ENCODE results near the gene TAS1R3. TPM values are rescaled to one million over a fixed set of nuclear protein-coding genes. Genes with fewer than 3 reads are reported as not detected.

Gene TAS1R3
- total RNA-seq, 1 experiment from 2014 or later: 0.16 TPM

DNA sequence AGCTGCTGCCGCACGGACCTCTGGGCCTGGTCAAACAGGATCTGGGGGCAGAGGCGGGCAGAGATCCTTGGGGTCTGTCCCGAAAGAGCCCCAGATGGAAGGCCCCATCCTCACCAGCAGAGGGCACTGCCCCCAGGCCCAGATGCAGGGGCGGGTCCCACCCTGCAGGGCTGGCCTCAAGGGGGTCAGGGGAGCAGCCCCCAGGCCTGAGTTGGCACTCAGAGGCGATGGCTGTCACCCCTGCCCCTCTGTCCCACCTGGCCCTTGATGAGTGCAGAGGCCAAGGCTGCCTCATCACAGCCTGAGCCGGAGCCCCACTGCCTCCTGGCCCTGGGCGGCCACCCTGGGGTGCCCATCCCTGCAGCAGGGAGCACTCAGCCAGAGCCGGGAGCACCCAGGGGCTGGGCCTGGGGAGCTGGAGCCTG lies 29.1 kb upstream of the TAS1R3 start:
- Histone ChIP-seq H3K4me1 (replicated peaks) (peaks cover 28% of the 10 kb centered on the region), H3K27ac (no peak overlapping the region), H3K36me3 (peaks cover 40% of the 10 kb centered on the region), H3K27me3 (replicated peaks) (no peaks in the 10 kb centered on the region), H3K9me3 (replicated peaks) (0 out of 2 replicates have a peak, but pooled peaks cover under 1% of the 10 kb centered on the region), H3K4me3 (no peak overlapping the region)
- no peak for DNase-seq (ENCODE audit: low read depth in 1 of 2, low spot score in 2 of 2)

DNA sequence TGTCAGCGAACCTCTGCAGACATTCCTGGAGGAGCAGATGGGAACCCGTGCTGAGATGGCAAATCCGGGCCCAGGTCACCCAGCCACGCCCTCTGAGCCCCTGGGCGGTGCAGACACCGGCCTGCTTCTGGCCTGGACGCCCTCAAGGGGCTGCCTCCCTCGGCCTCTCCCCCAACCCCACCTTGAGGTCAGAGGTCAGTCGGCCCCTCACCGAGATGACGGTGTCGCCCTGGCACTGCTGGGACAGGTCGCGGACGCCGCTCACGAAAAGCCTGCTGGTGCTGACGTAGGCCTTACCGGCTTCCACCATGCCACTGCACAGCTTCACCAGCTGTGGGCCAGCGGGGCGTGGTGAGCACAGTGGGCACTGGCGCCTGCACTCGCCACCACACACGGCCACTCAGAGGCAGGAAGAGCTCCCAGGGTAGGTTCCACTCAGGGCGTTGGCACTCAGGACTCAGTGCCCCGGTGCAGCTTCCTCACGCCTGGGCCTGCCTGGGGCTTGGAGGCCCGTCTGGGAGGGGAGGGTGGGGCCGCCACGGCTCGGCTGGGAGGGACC lies 28.1 kb upstream of the TAS1R3 start:
- no peak for DNase-seq (ENCODE audit: low read depth in 1 of 2, low spot score in 2 of 2)
- Histone ChIP-seq H3K36me3 (peaks cover 45% of the 10 kb centered on the region), H3K27me3 (replicated peaks) (no peaks in the 10 kb centered on the region), H3K27ac (no peak overlapping the region), H3K4me1 (replicated peaks) (peaks cover 36% of the 10 kb centered on the region), H3K9me3 (replicated peaks) (0 out of 2 replicates have a peak, but pooled peaks cover 5% of the 10 kb centered on the region), H3K4me3 (no peak overlapping the region)

DNA sequence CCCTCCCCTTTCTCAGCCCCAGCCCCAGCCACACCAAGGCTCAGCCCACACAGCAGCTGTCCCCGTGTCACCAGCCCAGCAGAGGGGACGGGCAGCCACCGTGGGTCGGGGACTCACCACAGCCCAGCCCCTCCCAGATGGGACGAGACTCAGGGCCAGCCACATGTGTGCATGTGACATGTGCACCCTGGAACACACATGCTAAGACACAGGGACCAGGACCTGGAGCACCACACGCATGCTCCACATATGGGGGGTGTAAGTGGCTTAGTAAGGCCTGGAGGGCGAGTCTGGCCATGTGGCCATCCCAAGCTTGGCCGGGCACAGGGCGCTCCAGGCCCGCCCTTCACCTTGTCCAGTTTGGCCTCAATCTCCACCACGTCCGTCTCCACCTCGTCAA lies 27.3 kb upstream of the TAS1R3 start:
- no peak for DNase-seq (ENCODE audit: low read depth in 1 of 2, low spot score in 2 of 2)
- H3K36me3 ChIP-seq: peaks cover 47% of the 10 kb centered on the region
- no peak overlapping the region for H3K27ac ChIP-seq
- H3K27me3 ChIP-seq (replicated peaks): no peaks in the 10 kb centered on the region
- no peak overlapping the region for H3K4me3 ChIP-seq
- peaks cover 40% of the 10 kb centered on the region for H3K4me1 ChIP-seq (replicated peaks)
- H3K9me3 ChIP-seq (replicated peaks): 0 out of 2 replicates have a peak, but pooled peaks cover 5% of the 10 kb centered on the region

DNA sequence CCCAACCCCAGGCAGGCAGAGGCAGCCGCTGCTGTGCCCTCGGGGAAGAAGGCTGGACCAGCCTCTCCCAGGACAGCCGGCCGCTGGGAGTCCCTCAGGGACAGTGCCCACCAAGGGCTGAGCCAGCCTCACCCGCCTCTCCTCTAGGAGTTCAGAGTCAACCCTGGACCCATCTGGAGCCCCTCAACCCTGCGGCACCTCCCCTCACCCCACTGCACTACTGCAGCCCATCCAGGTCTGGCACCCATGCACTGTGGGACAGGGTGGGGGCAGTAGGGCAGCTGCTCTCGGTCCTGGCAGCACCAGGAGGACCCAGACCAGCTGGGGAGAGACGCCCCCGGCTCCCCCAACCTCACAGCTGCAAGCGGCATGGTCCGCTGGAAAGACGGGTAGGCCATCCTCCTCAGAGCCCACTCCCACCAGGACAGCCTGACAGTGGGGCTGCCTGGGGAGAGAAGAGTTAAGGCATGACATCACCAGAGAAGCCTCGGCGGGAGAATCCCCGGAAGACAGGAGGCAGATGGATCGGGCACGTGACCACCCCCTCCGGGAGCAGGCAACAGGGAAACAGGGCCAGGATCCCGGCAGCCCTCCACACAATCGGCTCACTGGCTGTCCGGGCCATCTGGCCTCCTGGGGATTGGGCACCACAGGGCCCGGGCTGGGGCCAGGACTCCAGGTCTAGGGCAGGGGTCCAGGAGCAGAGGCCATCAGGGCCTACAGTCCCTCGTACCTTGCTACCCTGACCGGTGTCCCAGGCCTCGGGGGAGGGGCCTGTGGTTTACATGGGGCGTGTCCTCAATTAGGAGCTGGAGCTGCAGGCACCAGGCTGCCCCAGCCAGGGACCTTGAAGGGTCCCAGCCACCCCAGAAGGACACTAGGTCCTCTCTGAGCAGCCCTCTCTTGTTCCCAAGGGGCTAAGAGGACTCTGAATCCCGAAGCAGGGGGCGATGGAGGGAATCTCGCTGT lies 26.5 kb upstream of the TAS1R3 start:
- 0 out of 2 replicates have a peak, but pooled peaks cover 5% of the 10 kb centered on the region for H3K9me3 ChIP-seq (replicated peaks)
- peak; percentile 76 to 81 for DNase-seq (ENCODE audit: low read depth in 1 of 2, low spot score in 2 of 2)
- peaks cover 47% of the 10 kb centered on the region for H3K36me3 ChIP-seq
- peak overlapping the region; percentile 67 for H3K27ac ChIP-seq
- no peaks in the 10 kb centered on the region for H3K27me3 ChIP-seq (replicated peaks)
- H3K4me1 ChIP-seq (replicated peaks): peaks cover 48% of the 10 kb centered on the region
- H3K4me3 ChIP-seq: peak overlapping the region; percentile 15

DNA sequence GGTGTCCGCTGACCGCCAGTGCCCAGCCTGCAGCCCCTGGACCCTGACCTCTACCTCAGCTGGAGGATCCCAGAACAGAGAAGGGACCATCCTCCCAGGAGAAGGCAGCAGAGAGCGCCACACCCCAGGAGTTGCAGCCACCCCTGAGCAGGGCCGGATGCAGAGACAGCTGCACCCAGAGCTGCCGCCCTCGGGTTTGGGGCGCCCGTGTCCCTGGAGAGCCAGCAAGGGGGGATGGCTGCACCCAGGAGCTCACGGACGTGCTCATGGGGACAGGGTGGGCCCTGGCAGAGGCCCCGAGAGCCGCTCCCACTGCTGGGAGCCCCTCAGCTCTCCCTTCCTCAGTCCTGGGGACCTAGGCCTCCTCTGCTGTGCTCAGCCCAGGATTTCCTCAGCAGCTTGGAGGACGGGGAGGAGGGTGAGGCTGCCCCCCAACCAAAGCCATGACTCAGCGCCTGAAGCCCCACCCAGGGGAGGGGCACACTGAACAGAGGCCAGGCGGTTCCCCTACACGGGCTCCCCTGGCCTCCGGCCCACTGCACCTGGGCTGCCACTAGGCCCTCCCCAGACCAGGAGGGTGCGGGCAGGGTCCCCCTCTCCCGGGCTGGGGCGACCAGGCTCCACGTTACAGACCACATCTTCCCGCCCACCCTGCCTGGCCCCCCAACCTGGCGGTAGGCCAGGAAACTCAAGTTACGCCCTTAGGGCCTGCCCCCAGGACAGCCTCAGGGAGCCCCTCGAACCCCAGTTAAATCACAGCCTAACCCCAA lies 25.6 kb upstream of the TAS1R3 start:
- H3K9me3 ChIP-seq (replicated peaks): 0 out of 2 replicates have a peak, but pooled peaks cover 5% of the 10 kb centered on the region
- peak; percentile 73 to 80 for DNase-seq (ENCODE audit: low read depth in 1 of 2, low spot score in 2 of 2)
- H3K4me1 ChIP-seq (replicated peaks): peaks cover 54% of the 10 kb centered on the region
- H3K27ac ChIP-seq: peak overlapping the region; percentile 67
- peaks cover 48% of the 10 kb centered on the region for H3K36me3 ChIP-seq
- H3K27me3 ChIP-seq (replicated peaks): no peaks in the 10 kb centered on the region
- H3K4me3 ChIP-seq: peak overlapping the region; percentile 15

DNA sequence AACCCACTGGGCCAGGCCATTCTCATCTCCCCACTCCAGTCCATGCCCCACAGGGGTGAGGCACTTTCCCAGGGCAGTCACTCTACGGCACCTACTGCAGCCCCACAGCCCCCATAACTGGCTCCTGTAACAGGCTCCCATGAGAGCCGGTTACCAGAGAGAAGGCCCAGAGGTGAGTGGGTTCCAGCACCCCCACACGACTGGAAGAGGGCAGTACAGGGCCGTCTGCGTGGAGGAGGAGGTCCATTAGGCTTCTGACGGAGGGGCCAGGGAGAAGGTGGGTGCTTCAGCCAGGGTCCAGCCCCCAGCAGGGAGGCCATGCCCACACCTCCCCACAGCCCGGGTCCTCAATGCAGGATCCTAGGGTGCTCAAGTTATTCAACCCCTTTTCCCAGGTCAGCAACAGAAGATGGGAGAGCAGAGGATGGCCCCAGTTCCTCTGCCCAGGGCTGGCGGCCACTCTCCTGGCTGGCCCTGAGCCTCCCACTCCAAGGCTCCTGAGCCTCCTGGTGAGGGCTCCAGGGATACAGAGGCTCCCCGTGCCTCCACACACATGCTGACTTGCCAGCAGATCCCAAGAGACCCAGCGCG lies 24.9 kb upstream of the TAS1R3 start:
- peak overlapping the region; percentile 91 for H3K4me3 ChIP-seq
- peak overlapping the region; percentile 67 for H3K27ac ChIP-seq
- peaks cover 51% of the 10 kb centered on the region for H3K36me3 ChIP-seq
- H3K9me3 ChIP-seq (replicated peaks): 0 out of 2 replicates have a peak, but pooled peaks cover 5% of the 10 kb centered on the region
- peaks cover 54% of the 10 kb centered on the region for H3K4me1 ChIP-seq (replicated peaks)
- DNase-seq (ENCODE audit: low read depth in 1 of 2, low spot score in 2 of 2): peak in 1 of 2 experiments; percentile 34
- H3K27me3 ChIP-seq (replicated peaks): no peaks in the 10 kb centered on the region

DNA sequence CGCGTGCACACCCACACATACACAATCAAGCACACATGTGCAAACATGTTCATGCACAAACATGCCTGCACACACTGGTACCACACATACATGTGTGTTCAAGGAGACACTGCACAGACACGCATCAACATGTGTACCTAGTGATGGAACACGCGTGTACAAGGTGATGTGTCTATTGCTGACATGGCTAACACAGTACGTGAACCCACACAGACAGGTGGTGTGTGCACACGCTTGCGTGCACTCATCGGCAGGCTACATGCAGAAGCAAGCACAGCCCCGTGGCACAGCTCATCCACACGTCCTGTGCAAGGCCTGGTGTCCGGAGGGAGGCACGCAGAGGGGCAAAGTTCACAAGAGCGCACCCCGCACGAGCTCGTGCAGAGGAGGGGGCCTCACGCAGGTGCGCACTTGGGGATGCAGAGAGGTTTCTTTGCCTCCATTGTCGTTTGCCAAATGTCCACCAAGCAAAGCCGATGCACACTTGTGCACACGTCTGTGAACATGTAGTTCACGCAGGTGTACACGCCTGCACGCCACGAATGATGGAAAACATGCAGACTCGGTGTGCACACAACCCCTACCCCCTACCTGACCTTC lies 24.3 kb upstream of the TAS1R3 start:
- Histone ChIP-seq H3K27ac (no peak overlapping the region), H3K27me3 (replicated peaks) (no peaks in the 10 kb centered on the region), H3K36me3 (peaks cover 57% of the 10 kb centered on the region), H3K4me3 (peak overlapping the region; percentile 91), H3K4me1 (replicated peaks) (peaks cover 54% of the 10 kb centered on the region), H3K9me3 (replicated peaks) (0 out of 2 replicates have a peak, but pooled peaks cover 5% of the 10 kb centered on the region)
- DNase-seq (ENCODE audit: low read depth in 1 of 2, low spot score in 2 of 2): no peak

DNA sequence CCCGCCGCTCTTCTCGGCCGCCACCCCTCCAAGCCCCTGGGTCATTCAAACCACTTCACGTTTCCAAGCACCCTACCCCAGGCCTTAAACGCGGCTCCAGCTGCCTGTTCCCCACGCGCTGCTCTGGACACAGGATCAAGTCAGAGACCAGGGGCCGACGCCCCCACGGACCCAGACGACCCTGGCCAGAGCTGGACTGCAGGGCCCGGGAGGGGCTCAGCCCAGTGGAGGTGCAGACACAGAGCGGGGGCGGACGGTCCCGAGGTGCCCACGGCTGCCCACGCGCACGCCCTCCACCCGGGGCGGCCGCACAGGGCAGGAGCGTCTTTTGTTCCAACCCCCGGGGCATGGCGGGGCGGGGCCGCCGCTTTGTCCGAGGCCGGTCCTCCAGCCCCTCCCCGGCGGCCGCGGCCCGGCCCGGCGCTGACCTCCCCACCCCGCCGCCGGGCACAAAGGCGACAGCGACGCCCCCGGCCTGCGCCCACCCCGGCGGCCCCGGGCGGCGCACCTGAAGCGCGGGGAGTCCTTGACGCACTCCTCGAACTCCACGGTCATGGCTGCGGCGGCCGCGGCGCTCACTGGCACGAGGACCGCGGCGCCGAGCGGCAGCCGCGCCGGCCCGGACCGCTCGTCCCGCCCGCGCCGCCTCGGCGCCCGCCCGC lies 23.7 kb upstream of the TAS1R3 start:
- Histone ChIP-seq H3K4me1 (replicated peaks) (peaks cover 54% of the 10 kb centered on the region), H3K36me3 (peaks cover 59% of the 10 kb centered on the region), H3K4me3 (peak overlapping the region; percentile 91), H3K27me3 (replicated peaks) (no peaks in the 10 kb centered on the region), H3K9me3 (replicated peaks) (0 out of 2 replicates have a peak, but pooled peaks cover 5% of the 10 kb centered on the region), H3K27ac (peak overlapping the region; percentile 45; the same call in 1 of the 2 replicates)
- peak in 1 of 2 experiments; percentile 45 for DNase-seq (ENCODE audit: low read depth in 1 of 2, low spot score in 2 of 2)

DNA sequence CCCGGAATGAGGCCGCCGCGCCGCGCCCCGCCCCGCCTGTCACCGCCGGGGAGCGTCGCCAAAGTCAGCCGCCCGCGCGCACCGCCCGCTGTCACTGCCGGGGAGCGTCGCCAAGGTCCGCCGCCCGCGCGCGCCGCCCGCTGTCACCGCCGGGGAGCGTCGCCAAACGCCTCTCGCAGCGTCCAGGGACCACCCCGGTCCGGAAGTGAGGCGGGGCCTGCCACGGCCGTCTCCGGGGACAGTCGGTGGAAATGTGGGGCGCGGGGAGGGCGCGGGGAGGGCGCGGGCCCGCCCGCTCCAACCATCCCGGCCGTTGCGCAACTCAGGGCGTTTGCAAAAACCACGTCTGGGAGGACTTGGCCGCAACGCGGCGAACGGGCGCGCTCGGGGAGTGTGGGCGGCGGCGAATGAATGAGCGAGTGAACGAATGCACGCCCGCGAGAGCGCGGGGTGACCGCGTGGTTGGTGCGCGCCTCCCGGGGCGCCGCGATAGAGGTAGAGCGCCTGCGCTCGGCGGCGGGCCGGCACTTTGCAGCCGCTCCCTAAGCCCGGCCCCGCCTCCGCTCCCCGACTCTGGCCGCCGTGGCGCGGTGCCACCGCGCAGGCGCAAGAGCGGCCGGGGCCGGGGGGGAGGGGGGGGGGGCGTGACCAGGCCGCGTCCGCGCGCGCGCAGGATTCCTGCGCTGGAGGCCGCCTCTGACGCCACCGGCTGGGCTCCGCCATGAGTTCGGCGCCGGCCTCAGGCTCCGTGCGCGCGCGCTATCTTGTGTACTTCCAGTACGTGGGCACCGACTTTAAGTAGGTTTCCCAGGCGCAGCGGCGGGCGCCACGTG lies 22.9 kb upstream of the TAS1R3 start, which contains the start of the genes ACAP3 and PUSL1:
ACAP3 (minus strand) TSS at position 8 of the 833 bp plus-strand sequence. CDS start 115 bp downstream, outside the sequence.
PUSL1 (plus strand) TSS at position 675 of the 833 bp plus-strand sequence; CDS start at position 722, 47 bp downstream.
- peaks cover 54% of the 10 kb centered on the region for H3K4me1 ChIP-seq (replicated peaks)
- H3K27me3 ChIP-seq (replicated peaks): no peaks in the 10 kb centered on the region
- H3K27ac ChIP-seq: peak within 1 kb of the TSS; percentile 74
- H3K9me3 ChIP-seq (replicated peaks): 0 out of 2 replicates have a peak, but pooled peaks cover 5% of the 10 kb centered on the region
- peak within 1 kb of the TSS; percentile 91 for H3K4me3 ChIP-seq
- DNase-seq (ENCODE audit: low read depth in 1 of 2, low spot score in 2 of 2): peak; percentile 87 to 95
- H3K36me3 ChIP-seq: peaks cover 63% of the 10 kb centered on the region

DNA sequence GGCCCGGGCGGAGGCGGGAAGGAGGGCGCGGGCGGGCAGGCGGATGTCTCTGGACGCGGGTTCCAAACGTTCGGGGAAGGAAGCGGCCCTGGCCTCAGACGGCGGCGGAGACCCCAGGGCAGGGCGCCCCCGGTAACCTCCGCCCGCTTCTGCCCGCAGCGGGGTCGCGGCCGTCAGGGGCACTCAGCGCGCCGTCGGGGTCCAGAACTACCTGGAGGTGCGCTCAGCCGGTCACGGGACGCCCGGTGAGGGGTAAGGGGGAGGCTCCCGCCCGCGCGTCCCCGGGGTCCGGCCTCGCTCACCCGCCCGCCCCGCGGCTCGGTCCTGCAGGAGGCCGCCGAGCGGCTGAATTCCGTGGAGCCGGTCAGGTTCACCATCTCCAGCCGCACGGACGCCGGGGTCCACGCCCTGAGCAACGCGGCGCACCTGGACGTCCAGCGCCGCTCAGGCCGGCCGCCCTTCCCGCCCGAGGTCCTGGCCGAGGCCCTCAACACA lies 22.3 kb upstream of the TAS1R3 start:
- peaks cover 54% of the 10 kb centered on the region for H3K4me1 ChIP-seq (replicated peaks)
- peak overlapping the region; percentile 74 for H3K27ac ChIP-seq
- H3K4me3 ChIP-seq: peak overlapping the region; percentile 91
- no peaks in the 10 kb centered on the region for H3K27me3 ChIP-seq (replicated peaks)
- peaks cover 70% of the 10 kb centered on the region for H3K36me3 ChIP-seq
- peak in 1 of 2 experiments; percentile 76 for DNase-seq (ENCODE audit: low read depth in 1 of 2, low spot score in 2 of 2)
- 0 out of 2 replicates have a peak, but pooled peaks cover 5% of the 10 kb centered on the region for H3K9me3 ChIP-seq (replicated peaks)
